ENCODE data around the gene SLC44A1.

DNA sequence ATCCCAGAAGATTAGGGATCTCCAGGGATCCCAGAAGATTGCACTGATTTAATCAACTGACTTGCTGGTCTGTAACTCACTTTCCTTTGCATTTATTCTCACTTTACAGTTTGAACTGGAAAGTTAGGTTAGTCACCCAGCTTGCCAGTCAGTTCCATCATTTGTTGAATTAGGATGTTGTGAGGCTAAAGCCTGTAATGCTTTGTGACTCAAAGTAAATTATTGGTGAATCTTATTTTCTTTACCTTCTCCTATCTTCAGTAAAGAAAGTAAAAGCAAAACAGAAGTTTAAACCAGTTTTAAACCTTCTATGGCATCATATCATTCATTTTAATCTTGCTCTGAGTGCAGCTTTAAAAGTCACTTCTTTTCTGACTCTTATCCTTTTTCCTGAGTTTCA is 85.8 kb downstream of the SLC44A1 start:
- TF ChIP-seq, protein P1, sequence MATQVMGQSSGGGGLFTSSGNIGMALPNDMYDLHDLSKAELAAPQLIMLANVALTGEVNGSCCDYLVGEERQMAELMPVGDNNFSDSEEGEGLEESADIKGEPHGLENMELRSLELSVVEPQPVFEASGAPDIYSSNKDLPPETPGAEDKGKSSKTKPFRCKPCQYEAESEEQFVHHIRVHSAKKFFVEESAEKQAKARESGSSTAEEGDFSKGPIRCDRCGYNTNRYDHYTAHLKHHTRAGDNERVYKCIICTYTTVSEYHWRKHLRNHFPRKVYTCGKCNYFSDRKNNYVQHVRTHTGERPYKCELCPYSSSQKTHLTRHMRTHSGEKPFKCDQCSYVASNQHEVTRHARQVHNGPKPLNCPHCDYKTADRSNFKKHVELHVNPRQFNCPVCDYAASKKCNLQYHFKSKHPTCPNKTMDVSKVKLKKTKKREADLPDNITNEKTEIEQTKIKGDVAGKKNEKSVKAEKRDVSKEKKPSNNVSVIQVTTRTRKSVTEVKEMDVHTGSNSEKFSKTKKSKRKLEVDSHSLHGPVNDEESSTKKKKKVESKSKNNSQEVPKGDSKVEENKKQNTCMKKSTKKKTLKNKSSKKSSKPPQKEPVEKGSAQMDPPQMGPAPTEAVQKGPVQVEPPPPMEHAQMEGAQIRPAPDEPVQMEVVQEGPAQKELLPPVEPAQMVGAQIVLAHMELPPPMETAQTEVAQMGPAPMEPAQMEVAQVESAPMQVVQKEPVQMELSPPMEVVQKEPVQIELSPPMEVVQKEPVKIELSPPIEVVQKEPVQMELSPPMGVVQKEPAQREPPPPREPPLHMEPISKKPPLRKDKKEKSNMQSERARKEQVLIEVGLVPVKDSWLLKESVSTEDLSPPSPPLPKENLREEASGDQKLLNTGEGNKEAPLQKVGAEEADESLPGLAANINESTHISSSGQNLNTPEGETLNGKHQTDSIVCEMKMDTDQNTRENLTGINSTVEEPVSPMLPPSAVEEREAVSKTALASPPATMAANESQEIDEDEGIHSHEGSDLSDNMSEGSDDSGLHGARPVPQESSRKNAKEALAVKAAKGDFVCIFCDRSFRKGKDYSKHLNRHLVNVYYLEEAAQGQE (IDR thresholded peaks at IDR 0.05; ENCODE audit: low read depth, low read length): no peak
- no peak for TF ChIP-seq POLR2AphosphoS5 (IDR thresholded peaks at IDR 0.05; ENCODE audit: low read depth, low read length)
- TF ChIP-seq, protein P2, sequence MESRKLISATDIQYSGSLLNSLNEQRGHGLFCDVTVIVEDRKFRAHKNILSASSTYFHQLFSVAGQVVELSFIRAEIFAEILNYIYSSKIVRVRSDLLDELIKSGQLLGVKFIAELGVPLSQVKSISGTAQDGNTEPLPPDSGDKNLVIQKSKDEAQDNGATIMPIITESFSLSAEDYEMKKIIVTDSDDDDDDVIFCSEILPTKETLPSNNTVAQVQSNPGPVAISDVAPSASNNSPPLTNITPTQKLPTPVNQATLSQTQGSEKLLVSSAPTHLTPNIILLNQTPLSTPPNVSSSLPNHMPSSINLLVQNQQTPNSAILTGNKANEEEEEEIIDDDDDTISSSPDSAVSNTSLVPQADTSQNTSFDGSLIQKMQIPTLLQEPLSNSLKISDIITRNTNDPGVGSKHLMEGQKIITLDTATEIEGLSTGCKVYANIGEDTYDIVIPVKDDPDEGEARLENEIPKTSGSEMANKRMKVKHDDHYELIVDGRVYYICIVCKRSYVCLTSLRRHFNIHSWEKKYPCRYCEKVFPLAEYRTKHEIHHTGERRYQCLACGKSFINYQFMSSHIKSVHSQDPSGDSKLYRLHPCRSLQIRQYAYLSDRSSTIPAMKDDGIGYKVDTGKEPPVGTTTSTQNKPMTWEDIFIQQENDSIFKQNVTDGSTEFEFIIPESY (IDR thresholded peaks at IDR 0.05; ENCODE audit: borderline replicate concordance, low read depth): no peak
- TF ChIP-seq EP300 (IDR thresholded peaks at IDR 0.05; ENCODE audit: borderline replicate concordance in 1 of 2, low read depth in 1 of 2, low read length in 1 of 2): no peak
- no peak for TF ChIP-seq RCOR1 (IDR thresholded peaks at IDR 0.05; ENCODE audit: low read length)
- TF ChIP-seq, protein P3, sequence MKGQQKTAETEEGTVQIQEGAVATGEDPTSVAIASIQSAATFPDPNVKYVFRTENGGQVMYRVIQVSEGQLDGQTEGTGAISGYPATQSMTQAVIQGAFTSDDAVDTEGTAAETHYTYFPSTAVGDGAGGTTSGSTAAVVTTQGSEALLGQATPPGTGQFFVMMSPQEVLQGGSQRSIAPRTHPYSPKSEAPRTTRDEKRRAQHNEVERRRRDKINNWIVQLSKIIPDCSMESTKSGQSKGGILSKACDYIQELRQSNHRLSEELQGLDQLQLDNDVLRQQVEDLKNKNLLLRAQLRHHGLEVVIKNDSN (IDR thresholded peaks at IDR 0.05; ENCODE audit: borderline replicate concordance, low read depth): no peak
- TF ChIP-seq, protein P4, sequence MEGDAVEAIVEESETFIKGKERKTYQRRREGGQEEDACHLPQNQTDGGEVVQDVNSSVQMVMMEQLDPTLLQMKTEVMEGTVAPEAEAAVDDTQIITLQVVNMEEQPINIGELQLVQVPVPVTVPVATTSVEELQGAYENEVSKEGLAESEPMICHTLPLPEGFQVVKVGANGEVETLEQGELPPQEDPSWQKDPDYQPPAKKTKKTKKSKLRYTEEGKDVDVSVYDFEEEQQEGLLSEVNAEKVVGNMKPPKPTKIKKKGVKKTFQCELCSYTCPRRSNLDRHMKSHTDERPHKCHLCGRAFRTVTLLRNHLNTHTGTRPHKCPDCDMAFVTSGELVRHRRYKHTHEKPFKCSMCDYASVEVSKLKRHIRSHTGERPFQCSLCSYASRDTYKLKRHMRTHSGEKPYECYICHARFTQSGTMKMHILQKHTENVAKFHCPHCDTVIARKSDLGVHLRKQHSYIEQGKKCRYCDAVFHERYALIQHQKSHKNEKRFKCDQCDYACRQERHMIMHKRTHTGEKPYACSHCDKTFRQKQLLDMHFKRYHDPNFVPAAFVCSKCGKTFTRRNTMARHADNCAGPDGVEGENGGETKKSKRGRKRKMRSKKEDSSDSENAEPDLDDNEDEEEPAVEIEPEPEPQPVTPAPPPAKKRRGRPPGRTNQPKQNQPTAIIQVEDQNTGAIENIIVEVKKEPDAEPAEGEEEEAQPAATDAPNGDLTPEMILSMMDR (IDR thresholded peaks at IDR 0.05): no peak
- TF ChIP-seq RFX5 (IDR thresholded peaks at IDR 0.05; ENCODE audit: low read length): no peak
- TF ChIP-seq, protein P5, sequence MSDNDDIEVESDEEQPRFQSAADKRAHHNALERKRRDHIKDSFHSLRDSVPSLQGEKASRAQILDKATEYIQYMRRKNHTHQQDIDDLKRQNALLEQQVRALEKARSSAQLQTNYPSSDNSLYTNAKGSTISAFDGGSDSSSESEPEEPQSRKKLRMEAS (IDR thresholded peaks at IDR 0.05; ENCODE audit: low read depth): no peak
